CD4-positive, alpha-beta T cell treated with Interleukin-1 beta for 1 hour (primary cell): ENCODE results near the gene ANKRD39.
"Not testable (repeated sequence)": the region's sequence is repeated elsewhere in the genome, so short reads cannot be mapped to it uniquely, and the experiment has no call there.

Source experiments
- DNase-seq, 2 donors: peaks; one replicate each; pipeline ENCODE4 v3.0.0-alpha.2; 2020 to 2022

ANKRD39 gene

DNA sequence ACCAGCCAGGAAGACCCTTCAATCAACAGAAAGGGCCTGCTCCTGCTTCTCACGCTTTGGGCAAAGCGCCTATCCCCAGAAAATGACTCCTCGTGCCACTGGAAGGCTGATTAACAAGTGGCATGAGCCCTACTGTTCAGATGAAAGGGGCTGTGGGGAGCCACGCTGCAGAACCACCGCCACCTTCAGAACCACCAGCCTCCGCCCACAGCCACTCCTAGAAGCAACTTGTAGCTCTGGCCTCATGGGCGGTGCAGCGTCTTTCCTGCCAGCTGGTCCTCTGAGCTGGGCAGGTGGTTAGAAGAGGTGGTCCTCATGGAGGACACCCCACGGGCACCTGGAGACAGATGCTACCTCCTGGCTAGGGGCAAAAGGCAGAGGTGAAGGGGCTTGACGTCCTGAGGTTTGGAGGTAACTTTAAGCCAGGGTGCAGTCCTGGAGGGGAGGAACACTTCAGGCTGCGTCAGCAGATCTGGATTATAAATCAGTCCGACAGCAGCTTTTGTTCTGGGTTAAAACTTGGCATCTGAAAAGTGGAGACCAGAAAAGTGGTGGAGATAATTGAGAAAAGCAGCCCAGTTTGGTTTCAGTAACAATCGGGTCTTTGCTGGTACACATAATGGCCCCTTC is 12.9 kb upstream of the ANKRD39 start:
- peak; percentile 63 to 70 for DNase-seq

DNA sequence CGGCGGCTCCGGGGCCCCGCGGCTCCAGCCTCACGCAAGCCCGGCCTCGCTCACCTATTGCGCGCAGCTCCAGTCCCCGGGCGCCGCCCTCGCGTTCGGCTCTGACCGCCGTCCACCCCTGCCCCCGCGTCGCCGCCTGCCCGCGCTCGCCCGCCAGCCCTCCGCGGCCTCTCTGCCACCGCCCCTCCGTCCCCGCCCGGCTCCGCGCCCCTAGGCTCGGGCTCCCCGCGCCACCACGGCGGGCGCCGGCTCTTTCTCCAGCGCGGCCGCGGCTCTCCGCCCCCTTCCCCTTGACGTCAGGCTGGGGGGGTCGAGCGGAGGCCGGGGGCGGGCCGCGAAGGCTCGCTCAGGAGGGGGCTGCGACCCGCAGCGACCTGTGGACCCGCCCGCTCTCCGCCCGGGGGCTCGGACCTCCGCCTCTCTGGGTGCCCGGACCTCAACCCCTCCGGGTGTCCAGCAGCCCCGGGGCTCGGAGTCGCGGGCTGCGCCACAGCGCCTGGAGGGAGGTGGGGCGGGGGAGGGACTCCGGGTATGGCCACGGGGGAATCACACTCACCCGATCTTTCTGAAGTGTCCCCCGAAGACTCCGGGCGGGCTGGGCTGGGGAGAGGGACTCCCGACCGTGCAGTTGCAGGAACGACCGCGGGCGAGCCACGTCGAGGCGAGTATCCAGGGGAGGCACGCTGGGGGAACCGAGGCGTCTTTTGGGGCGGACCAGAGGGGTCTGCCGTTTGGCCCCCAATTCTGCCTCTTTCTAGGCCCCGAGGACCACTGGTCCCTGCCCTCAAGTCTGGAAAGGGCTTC is 12.2 kb upstream of the ANKRD39 start, which contains the start of gene SEMA4C:
Gene SEMA4C (minus strand): TSS at position 259 of the 804 bp plus-strand sequence. CDS start 2,194 bp downstream, outside the sequence.
- peak; percentile 52 to 65 for DNase-seq

DNA sequence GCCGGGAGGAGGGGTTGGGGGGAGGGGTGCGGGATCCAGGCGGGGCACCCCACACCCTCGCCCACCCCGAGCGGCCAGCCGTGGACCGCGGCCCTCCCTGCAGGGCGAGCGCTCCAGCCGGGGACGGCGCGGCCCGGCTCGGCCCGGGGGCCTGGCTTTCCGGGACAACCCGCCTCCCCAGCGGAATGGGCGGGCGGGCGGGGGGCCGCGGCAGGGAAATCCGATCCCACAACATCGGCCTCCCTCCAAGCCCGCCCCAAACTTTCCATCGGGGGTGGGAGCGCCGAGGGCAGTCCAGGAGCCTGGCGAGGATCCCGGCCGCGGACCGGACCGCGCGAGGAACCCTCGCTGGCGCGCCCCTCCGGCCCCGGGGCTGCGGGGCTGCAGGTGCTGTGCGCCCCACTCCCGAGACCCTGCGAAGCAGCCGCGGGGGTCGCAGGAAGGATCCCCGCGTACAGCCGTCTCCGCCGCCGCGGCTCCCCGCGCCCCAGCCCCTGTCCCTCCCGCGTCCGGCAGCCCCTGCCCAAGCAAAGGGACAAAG is 11.5 kb upstream of the ANKRD39 start:
- DNase-seq, result no peak

DNA sequence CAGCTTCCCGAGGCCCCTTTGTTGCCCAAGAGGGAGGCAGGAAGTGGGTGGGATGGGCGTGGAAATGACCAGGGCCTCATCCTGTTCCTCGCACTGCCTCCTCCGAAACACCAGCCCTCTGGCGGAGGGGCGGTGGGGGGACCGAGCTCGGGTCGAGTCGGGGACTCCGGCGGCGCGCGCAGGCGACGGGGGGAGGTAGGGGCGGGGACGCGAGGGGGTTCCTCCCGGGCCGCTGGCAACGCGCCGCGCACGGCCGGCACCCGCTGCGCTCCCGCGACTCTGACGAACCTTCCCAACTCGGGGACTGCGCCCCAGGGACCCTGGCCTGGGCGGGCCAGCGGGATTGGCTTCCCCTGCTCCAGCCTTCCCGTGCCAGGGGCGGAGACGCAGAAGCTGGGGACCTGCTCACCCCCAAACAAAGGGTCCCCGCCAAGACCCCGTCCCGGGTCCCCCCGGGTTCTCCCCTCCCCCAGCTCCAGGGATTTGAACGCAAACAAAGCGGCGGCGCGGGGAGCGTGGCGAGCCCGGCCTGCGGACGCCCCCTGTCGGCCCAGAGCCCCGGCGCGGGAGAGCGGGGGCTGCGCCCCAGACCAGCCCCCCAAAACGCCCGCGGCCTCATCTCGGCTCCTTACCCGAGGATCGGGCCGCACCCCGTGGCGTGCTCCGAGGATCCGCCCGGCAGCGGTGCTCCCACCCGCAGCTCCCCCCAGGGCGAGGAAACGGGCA is 10.9 kb upstream of the ANKRD39 start:
- DNase-seq, result peak; percentile 63 to 64

DNA sequence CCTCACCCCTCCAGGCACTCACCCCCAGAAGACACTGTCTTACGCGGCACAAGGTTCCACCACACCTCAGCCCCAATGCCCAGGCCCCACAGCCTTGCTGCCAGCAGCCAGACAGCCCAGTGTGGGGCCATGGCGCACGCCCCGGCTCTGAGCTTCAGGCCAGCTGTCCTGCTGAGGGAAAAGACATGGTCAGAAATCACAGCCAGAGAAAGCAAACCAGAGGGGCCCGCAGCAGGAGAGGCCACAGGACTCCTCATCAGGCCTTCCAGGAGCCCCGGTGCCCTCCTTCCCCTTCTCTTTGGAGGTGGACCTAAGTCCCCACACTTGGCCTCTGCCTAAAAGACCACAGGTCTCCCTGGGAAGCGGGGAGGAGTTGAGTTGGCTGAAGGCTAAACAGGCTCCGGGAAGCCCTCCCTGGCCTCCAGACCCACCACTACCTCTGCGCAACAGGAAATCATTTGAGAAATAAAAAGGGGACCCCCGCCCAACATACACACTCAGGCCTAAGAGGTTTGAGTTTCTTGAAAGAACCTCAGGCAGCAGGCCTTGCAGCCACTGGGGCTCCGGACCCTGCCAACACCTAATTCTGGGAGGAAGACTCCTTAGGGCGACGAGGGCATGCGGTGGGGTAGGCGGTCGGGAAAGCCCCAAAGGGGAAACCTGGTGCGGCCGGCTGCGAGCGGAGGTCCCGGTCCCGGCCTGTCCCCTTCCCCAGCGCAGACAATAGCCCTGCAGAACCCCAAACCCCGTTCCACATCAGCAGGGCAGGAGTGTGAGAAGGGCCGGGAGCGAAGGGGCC is 10.1 kb upstream of the ANKRD39 start:
- DNase-seq, result peak; percentile 38 to 43

DNA sequence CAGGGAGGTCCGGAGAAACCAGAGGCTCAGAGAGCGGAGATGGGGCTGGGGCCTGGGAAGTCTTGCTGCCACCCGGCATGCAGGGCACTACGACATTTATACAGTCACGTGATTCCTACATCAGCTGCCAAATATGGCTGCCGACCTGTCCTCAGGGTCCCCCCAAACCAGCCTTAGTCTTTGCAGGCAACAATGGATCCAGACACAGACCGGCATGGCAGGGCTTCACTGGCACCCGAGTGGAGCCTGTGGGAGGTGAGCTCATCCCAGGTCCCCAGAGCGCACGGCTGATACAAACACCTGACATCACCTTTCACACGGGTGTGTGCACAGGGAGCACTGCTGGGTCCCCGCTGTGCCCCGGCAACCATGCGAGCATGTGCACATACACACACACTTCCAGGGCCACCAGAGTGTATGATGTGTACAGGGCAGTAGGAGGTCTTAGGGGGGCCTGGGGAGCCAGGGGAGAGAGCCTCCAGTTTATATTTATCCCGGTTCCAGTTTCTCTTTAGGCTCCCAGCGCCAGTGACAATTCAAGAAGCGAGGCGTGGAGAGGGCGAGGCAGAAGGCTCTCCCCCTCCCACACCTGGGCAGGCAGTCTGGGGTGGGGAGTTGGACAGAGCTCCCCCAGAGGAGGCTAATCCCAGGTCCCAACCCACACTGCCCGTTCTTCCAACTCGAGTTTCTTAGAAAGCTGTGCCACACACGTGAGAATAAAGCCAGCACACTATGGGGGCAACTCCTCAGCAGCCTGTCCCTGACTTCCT is 9.4 kb upstream of the ANKRD39 start:
- DNase-seq, result no peak

DNA sequence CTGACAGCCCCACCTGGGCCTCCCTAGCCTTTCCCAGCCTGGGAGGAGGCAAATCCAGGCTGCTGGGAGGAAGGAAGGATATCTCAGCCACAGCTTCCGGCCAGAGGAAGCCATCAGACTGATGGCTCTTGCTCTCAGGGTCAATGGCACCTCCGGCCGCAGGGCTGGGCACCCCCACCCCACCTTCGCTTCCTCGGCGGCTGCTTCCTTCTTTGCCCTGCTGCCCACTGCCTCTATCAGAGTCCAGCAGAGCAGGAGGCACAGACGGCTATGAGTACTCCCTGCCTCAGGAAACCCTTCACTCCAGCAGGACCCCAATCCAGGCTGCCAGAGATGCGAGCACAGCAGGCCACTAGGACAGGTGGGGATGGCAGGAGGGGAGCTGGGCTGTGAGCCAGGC is 8.8 kb upstream of the ANKRD39 start:
- DNase-seq, result no peak

DNA sequence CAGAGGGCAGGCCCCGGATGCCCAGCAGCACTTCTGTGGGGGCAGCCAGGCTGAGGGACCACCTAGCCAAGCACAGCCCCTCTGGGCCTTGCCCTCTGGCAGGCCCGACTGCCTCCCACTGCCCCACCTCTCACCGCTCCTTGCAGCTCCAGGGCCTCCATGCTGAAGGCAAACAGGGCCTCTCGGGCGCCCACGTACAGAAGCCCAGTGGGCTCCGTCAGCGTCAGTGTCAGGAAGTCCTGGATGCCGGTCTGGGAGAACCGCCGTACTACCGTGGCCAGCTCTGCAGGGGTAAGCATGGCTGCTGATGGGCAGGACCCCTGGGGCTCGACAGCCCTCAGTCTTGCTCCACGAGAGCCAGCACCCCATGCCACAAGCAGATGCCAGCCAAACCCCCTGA is 8.3 kb upstream of the ANKRD39 start:
- no peak for DNase-seq

DNA sequence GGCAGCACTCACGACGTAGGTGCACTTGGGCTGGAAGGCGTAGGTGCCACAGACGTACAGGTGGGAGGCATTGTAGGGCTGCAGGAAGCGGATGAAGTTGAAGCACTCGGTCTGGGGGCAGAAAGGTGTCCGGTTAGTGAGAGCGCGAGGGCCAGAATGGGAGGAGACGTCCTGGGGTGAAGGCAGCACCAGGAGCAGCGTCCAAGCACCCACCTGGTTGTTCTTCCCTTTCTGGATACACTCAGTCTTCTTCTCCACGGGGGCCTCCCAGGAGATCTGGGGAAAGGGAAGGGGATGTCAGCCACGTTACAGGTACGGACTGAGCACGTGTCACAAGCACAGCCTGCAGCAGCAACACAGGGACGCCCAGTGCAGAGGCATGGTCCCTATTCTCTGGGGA is 7.8 kb upstream of the ANKRD39 start:
- DNase-seq, result no peak

DNA sequence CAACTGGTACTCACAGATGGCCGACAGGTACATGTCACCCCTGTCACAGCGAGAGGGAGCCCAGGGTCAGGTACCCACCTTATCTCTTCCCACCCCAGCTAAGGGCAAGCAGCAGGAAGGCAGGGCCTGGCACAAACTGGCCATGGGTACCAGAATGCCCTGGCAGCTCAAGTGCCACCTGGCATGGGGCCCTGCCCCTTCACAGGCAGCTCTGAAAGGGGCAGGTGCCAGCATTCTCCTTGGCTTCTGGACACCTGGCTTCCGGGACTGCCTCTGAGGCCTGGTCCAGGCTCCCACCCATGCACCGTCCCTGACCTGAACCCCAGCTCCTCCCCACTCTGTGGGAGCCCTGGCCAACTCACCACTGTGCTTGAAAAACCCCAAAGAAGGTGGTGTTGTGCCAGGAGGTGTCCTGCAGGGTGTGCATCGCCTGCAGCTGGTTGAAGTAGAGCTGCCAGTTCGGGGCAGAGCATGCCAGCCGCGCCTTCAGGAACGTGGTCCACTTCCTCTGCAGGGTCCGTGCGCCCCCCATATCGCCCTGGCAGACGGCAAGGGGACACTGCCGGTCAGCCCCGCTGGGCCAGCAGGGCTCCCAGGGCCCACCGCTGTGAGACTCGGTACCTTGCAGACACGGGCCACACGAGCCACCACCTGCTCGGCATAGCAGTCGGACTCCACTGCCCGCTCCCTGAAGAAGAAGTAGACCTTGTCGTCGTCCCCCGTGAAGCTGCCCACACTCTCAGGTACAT is 6.7 kb upstream of the ANKRD39 start:
- no peak for DNase-seq

DNA sequence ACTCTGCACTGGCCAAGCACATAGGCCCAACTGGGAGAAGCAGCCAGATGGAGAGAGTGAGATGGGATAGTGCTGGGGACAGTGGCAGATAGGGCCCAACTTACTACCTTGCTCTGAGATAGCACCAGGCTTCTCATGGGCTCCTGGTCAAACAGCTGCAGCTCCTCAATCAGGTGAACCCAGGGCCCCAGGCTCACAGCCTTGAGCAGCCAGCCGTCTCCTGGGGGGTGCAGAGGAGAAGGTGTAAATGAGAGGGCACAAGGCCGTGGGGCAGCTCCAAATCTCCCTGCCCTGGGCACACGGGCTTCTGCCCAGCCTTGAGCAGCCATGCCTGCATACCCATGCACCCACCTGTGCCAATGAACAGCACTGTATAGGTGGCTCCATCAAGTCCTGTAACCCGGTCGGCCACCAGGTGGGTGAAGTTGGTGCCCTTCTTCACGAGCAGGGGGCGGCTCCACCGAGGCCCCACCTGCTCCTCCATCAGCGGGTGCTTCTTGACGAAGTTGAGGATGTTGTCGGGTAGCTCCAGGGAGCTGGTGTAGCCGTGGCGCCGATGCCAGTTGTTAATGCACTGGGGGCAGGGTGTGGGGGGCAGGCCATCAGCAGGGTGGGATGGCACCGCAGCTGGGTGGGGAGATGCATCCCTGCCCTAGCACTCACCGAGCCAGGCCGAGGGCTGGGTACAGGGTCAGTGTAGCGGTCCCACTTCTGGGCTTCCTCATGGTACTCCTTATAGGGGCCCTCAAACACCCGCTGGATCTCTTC is 5.9 kb upstream of the ANKRD39 start:
- no peak for DNase-seq

DNA sequence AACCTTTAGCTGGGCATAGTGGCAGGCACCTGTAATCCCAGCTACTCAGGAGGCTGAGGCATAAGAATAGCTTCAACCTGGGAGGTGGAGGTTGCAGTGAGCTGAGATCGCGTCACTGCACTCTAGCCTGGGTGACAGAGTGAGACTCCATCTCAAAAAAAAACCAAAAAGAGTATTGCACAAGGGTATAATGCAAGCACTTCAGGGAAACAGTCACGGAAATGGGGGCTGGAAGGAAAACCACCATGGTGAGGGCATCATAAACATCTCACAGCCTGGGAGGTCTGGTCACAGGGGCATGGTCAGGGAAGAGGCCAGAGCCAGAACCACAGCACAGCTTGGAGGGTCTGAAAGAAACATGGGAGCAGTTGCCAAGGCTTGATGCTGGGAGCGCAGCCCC is 5.2 kb upstream of the ANKRD39 start:
- DNase-seq, result not testable (repeated sequence)

DNA sequence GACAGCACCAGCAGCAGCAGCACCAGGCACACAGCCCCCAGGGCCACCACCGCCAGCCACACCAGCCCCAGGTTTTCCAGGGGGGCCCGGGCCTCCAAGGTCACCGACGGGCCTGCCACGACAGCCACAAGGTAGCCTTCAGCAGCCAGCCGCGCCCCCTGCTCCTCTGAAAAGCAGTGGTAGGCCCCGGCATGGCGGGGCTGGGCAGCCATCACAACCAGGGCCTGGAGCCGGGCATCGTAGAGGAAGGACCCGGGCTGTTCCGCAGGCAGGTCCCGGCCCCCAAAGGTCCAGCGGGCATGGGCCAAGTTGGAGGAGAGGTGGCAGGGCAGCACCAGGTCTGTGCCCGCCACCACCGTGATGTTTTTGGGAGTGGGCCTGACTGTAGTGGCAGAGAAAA is 3.3 kb upstream of the ANKRD39 start:
- no peak for DNase-seq

DNA sequence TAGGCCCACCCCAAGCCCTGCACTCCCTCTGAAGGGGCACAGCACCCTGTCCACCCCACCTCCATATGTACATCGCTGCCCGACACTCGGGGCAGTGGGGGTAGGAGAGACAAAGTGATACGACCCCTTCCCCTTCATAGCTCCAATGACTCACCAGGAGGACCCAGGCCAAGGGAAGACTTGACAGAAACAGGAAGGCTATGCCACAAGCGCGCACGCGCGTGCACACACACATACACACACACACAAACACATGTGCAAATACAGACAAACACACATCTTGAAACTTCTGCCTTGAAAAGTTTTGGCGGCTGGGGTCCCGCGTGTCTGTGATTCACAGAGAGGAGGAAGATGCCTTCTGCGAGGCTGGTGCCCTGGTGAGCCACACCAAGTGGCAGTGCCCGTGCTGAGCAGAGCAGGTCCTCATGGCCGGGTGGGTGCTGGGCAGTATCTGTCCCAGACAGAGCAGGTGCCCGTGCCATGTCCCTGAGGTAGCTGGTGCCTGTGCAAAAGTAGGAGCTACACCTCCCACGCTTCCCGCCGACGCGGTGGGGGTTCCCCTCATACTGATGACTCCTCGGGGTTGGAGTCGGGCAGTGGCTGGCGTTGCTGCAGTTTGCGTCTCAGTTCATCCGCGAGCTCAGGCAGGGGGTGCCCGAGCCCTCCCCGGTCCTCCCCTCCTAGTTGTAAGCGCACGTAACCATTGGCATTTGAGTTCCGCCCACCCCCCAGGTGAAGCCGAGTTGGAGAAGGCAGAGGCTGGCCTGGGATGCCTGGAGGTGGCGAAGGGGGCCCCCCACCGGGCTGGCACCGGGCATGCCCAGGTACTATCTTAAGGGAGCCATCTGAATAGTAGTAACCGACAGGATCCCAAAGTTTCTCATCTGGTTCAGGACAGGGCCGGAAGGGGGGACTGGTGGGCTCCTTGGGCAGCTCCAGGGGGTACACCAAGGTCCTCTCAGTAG is 2.5 kb upstream of the ANKRD39 start:
- peak; percentile 26 to 31 for DNase-seq

DNA sequence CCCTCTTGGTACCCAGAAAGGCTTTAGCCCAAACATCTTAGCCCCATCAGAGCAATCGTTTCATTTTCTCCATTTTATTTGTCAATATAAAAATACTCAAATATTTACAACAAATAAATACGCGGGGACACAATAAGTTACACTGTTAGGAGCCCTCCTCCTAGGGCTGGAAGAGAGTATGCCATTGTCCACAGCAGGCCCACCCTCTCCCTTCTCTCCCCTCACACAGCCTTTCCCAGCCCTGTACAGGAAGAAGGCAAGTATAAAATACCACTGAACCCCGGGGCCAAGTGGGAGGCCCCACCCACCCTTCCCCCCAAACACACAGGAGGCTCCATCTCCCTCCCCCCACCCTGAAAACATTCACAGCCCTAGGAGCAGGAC is 1.9 kb upstream of the ANKRD39 start:
- DNase-seq, result no peak

DNA sequence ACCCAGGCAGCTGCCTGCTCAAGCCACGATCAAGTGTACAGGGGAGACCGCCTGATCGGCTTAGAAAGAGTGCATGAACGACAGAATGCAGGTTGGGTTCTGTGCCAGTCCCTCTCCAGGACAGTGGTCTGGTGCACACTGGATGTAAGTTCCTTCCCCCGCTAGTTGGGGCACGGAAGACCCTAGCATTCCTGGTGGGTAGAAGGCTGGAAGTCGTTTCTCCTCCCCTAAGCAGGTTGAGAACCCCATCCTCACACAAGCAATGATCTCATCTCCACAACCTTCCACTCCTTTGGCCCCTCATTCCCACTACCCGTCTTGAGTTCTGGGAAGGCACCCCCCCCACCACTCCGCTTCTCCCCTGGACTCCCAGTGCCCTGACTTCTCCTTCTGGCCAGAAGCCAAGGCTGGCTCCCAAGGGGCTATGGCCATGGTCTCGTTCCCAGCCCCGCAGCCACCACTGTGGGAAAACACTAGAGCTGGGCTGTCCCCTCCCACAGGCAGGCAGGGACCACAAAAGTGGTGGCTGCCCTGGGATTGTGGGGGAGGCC is 1.4 kb upstream of the ANKRD39 start:
- DNase-seq, result no peak

DNA sequence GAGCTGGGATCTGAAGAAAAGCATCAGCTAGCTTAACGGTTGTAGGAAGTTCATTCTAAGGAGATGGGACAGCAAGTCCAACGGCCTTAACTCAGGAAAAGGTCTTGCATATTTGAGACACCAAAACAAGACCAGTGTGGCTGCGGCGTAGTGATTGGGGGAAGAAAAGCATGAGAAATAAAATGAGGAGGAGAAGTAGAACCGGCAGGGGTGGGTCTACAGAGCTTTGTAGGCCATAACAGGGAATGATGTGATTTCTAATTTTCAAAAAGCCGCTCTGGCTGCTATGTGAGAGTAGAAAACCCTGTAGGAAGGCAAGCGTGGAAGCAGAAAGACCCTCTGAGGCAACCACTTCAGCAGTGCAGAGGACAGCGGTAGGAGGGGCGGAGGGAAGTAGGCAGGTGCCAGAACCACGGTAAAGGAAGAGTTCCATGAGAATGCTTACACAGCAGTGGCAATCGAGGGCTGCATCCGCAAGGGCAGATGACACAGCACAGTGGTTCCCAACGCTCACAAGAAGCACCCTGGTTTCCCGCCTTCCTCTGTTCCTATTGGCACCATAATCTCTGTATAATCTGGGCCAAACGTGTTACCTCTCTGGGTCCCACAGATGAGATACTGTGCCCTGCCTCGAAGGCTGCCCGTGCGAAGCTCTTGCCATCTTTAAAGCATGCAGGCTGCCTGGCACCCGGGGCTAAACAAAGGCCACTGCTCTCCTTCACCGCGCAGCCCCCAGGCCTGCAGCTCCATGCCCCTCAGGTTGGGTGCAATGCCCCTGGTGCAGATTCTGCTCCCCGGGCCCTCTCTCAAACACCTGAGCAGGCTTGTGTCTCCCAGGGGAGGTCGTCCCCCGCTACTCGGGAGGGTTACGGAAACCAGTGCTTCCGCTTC is 795 bp downstream of the ANKRD39 start:
- DNase-seq, result no peak

DNA sequence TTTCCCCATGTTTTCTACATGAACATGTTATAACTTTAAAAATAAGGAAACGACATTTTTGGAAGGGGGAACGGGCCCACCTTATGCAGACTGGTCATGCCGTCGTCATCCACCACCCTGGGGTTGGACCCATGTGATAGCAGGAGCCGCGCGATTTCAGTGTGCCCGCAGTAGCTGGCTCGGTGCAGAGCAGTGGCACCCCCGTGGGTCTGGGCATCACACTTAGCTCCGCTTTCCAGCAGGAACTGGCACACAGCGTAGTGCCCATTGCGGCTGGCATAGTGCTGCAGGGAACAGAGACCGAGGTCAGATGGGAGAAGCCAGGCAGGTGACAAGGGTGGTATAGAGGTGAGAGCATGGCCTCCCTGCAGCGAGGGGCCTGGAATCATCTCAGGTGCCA is 4.5 kb downstream of the ANKRD39 start:
- DNase-seq, result no peak
